GM12874 (cell line): Measurements from ENCODE around the gene PLEKHN1.

ENCODE experiments used
- TF ChIP-seq, protein P1 (sequence below): IDR thresholded peaks from 2 replicates; pipeline ENCODE4 v1.5.1; 2011; ENCODE audit warnings: low read depth, mild to moderate bottlenecking, control low read depth, low read length, moderate library complexity; ENCODE audit not compliant: insufficient read depth

Gene PLEKHN1

DNA sequence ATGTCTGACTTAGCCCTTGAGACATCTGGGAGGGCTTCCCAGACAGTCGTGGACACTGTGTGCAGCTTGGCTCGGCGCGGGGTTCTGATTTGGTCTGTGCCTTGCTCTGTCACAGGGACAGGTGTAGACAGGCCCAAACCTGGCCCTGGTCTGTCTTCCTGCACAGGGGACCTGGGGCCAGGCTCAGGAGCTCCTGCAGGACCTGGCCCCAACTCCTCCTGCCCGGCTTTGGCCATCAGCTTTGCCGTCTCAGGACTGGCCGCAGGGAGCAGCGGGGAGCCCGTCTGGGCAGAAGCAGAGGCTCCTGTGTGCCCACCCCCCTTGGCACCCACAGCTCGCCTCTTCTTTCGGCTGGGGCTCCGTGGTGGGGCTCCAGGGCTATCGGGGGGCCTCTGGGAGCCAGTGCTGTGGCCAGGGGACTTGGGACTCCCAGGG lies 13.9 kb downstream of the PLEKHN1 start:
- TF ChIP-seq, protein P1, sequence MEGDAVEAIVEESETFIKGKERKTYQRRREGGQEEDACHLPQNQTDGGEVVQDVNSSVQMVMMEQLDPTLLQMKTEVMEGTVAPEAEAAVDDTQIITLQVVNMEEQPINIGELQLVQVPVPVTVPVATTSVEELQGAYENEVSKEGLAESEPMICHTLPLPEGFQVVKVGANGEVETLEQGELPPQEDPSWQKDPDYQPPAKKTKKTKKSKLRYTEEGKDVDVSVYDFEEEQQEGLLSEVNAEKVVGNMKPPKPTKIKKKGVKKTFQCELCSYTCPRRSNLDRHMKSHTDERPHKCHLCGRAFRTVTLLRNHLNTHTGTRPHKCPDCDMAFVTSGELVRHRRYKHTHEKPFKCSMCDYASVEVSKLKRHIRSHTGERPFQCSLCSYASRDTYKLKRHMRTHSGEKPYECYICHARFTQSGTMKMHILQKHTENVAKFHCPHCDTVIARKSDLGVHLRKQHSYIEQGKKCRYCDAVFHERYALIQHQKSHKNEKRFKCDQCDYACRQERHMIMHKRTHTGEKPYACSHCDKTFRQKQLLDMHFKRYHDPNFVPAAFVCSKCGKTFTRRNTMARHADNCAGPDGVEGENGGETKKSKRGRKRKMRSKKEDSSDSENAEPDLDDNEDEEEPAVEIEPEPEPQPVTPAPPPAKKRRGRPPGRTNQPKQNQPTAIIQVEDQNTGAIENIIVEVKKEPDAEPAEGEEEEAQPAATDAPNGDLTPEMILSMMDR: no peak

- TF ChIP-seq, protein P1: no peak
Observed at GRCh38 chr1:980602-981395, 14.5 kb downstream of the PLEKHN1 start.

DNA sequence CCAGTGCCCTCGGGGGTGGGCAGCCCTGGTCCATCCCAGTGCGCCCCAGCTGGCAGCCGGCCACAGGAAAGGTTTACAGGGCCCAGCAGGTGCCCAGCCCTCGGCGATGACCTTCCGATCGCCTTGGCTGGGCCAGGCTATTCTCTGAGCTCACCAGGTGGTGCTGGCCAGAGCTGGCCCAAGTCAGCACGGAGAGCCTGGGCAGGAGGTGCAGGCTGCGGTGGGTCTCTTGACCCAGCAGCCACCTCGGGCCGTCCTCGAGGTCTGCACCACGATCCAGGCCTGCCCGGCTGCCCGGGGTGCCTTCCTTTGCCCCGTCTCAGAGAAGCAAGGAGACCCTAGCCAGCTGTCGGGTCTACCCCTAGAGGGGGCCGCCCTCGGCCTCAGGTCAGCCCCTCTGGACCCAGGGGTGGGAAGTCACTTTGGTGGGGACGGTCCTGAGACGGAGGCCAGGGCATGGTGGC lies 15.2 kb downstream of the PLEKHN1 start:
- TF ChIP-seq, protein P1: no peak

DNA sequence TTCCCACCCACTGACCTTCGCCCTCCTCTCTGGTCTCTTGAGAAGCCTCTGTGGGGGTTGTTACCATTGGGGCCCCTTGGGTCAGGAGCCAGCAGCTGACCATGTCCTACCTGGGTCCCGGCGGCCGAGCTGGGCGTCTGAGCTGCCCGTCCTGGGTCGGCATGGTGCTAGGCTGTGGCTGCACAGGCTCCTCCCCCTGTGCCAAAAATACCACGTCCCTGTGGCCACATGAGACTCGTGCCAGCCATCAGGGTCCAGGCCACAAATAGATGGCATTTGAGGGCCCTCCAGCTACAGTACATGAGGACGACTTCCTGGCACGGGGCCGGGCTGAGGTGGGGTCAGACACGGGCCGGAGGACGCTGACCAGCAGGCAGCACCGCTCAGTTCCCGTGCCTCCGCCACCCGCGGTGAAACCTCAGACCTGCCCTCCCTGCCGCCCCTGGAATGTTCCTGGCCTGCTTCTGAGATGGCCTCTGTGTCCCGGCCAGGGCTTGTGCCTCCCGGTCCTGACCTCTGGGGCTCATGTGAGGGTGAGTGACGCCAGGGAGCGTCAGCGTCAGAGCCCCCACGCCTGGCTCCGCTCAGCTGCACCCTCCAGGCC lies 15.8 kb downstream of the PLEKHN1 start, which contains the start of gene PERM1:
Gene PERM1, minus strand, starts transcription at position 139 of the 604 bp plus-strand sequence. CDS start 1,064 bp downstream, outside the sequence.
- TF ChIP-seq, protein P1: no peak

GRCh38 chr1:982765-983436 lies 16.6 kb downstream of the PLEKHN1 start:
- TF ChIP-seq, protein P1: no peak

DNA sequence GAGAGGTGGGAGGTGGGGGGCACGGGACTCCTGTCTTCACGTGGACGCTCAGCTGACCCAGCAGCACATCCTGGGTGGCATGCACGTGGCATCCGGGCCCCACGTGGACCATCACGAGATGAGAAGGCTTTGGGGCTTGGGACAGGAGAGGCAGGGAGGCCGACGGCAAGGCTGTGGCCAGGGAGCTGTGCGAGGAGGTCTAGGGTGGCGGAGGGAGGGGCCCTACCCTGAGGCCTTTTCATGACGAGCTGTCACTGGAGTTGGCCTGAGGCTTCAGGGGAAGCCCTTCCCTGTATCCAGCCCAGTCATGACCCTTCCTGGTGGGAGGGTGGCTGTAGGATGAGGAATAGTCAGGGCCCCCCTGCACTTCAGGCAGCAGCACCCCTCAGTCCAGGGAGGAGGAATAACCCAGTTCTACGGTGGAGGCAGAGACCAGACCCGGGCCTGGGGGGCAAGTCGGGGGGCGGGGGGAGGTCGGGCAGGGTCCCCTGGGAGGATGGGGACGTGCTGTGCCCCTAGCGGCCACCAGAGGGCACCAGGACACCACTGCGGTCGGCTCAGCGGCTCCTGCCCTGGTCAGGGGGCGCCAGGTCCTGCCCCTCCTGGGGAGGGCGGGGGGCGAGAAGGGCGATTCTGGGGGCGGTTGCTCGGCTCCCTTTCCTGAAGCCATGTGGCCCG lies 17.7 kb downstream of the PLEKHN1 start:
- TF ChIP-seq, protein P1: peak; percentile 95

DNA sequence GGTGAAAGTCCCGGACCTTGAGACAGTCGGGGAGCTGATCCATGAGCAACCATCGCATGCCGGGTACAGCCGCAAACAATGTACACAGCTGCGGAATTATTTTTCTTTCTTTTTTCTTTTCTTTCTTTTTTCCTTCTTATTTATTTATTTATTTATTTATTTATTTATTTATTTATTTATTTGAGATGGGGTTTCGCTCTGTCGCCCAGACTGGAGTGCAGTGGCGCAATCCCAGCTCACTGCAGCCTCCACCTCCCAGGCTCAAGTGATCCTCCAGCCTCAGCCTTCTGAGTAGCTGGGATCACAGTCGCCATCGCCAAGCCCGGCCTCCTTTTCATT lies 18.2 kb downstream of the PLEKHN1 start:
- TF ChIP-seq, protein P1: no peak
